RWPE2 (cell line): ENCODE results near the gene ADSS1.

ENCODE experiments used
- ATAC-seq: fragments of 200-7000 bp; cut with Tn5 transposase; 3 replicates; pipeline ENCODE4 v1.9.1; 2021; ENCODE audit warnings: low read depth
- DNase-seq: peaks from one replicate; pipeline ENCODE4 v3.0.0-alpha.2; 2020; ENCODE audit warnings: low spot score
- H3K27ac ChIP-seq: fragments of 450-650 bp; 2 replicates; pipeline ENCODE4 v1.5.1; 2017; ENCODE audit warnings: mild to moderate bottlenecking; ENCODE audit not compliant: poor library complexity, severe bottlenecking
- H3K27me3 ChIP-seq: fragments of 250-450 bp; sonication (Bioruptor Pico); 2 replicates; pipeline ENCODE4 v1.5.1; 2021; ENCODE audit warnings: mild to moderate bottlenecking, moderate library complexity; ENCODE audit not compliant: insufficient read depth, poor library complexity, severe bottlenecking
- H3K36me3 ChIP-seq: fragments of 250-450 bp; sonication (Bioruptor Pico); 2 replicates; pipeline ENCODE4 v1.5.1; 2020; ENCODE audit warnings: low read depth, mild to moderate bottlenecking, moderate library complexity
- H3K4me1 ChIP-seq: fragments of 250-450 bp; sonication (Bioruptor Pico); 2 replicates; pipeline ENCODE4 v1.5.1; 2021; ENCODE audit warnings: mild to moderate bottlenecking, moderate library complexity; ENCODE audit not compliant: insufficient read depth, poor library complexity, severe bottlenecking
- H3K4me3 ChIP-seq: fragments of 250-450 bp; sonication (Bioruptor Pico); 2 replicates; pipeline ENCODE4 v1.5.1; 2021; ENCODE audit warnings: mild to moderate bottlenecking, moderate library complexity; ENCODE audit not compliant: severe bottlenecking
- H3K9me3 ChIP-seq: fragments of 250-450 bp; sonication (Bioruptor Pico); 2 replicates; pipeline ENCODE4 v1.5.1; 2021; ENCODE audit warnings: mild to moderate bottlenecking, moderate library complexity; ENCODE audit not compliant: severe bottlenecking
- TF ChIP-seq, protein P1 (sequence below): fragments of 450-650 bp; IDR thresholded peaks from one replicate; pipeline ENCODE4 v1.5.1; 2017; ENCODE audit warnings: mild to moderate bottlenecking, moderate library complexity; ENCODE audit not compliant: poor library complexity, severe bottlenecking

ADSS1 gene

DNA sequence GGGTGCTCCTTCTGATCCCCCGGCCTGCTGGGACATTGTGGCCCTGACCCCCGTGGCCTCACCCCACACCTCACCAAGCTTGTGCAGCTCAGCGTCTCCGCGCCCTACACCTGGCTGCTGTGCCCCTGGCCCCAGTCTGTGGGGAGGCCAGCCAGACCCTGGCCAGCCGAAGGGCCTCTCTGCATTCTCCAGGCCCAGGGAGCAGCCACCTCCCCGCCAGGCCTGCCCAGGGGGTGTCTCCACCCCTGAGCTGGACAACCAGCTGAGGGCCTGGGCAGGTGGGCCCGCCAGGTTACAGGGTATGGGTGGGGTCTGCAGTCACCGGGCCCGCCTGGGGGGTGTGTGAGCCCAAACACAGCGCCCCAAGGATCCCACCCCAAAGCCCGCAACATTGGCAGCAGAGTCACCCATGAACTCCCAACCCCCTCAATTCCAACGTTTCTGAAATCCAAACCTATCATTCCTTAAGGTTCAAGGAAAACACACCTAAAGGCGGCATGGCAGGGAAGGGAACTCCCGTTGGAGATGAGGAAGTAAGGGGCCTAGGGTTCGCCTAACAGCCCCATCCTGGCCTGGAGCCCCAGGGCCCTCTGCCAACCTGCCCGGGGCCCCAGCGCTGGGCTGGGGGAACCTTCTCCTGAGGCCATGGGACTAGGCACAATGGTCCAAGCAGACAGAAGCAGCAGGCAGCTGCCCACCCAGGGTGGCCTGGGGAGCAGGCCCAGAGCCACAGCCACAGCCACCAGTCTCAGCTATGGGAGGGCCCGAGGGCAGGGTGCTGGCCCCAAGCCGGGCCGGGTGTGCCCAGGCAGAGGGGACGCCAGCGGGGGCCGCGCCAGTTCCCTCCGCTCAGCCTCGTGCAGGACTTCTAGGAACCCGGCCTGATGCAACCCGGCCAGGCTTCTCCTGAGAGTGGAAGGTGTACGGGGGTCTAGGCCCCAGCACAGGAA, 63.0 kb downstream of the ADSS1 start:
- Histone ChIP-seq H3K36me3 (peaks cover 55% of the 10 kb centered on the region), H3K27me3 (no peaks in the 10 kb centered on the region), H3K27ac (no peak overlapping the region), H3K4me1 (no peaks in the 10 kb centered on the region), H3K4me3 (no peak overlapping the region), H3K9me3 (no peaks in the 10 kb centered on the region)
- ATAC-seq (no peak), DNase-seq (no peak)
- TF ChIP-seq, protein P1, sequence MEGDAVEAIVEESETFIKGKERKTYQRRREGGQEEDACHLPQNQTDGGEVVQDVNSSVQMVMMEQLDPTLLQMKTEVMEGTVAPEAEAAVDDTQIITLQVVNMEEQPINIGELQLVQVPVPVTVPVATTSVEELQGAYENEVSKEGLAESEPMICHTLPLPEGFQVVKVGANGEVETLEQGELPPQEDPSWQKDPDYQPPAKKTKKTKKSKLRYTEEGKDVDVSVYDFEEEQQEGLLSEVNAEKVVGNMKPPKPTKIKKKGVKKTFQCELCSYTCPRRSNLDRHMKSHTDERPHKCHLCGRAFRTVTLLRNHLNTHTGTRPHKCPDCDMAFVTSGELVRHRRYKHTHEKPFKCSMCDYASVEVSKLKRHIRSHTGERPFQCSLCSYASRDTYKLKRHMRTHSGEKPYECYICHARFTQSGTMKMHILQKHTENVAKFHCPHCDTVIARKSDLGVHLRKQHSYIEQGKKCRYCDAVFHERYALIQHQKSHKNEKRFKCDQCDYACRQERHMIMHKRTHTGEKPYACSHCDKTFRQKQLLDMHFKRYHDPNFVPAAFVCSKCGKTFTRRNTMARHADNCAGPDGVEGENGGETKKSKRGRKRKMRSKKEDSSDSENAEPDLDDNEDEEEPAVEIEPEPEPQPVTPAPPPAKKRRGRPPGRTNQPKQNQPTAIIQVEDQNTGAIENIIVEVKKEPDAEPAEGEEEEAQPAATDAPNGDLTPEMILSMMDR: no peak

- no peaks in the 10 kb centered on the region for H3K4me1 ChIP-seq
- ATAC-seq: no peak
- no peaks in the 10 kb centered on the region for H3K9me3 ChIP-seq
- peaks cover 60% of the 10 kb centered on the region for H3K36me3 ChIP-seq
- DNase-seq: no peak
- no peaks in the 10 kb centered on the region for H3K27me3 ChIP-seq
- H3K27ac ChIP-seq: no peak overlapping the region
- TF ChIP-seq, protein P1: no peak
- no peak overlapping the region for H3K4me3 ChIP-seq
Observed at GRCh38 chr14:104787736-104788135, 63.7 kb downstream of the ADSS1 start.

- DNase-seq: no peak
Observed at GRCh38 chr14:104788161-104788818, 64.3 kb downstream of the ADSS1 start.

DNA sequence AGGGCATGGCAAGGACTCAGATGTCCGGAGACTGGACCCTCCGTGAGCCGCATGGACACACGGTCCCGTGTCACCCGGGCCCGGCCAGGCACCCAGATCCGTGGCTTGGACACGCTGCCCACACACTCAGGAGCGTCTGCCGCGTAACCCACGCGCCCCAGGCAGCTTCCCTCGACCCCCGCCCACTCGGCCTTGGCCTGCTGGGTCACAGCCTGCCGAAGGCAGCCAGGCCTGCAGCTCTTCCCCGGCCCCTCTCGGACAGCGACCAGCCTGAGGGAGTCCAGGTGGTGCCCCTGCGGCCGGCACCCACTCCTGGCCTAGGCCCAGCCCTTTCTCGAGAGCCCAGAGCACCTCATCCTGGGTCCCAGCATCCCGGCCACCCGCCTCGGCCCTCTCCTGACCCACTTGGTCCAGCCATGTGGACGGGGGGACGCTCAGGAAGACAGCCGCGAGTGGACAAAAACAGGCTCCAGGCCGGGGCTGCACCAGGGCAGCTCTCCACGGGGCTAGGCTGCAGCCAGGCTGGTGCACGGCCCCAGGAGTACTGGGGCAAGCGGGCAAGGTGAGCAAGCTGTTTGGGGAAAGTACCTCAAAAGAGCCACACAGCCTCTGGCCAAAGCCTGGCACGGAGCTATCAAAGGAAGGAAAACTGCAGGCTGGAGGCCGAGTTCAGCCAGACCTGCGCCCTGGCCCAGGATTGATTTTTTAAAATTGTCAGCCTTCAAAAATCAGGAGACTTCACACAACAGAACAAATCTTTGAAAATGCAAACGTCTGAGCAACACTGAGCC, 65.0 kb downstream of the ADSS1 start:
- TF ChIP-seq, protein P1: no peak
- Histone ChIP-seq H3K4me1 (peaks cover 5% of the 10 kb centered on the region), H3K4me3 (no peak overlapping the region), H3K27ac (no peak overlapping the region), H3K36me3 (peaks cover 66% of the 10 kb centered on the region), H3K9me3 (no peaks in the 10 kb centered on the region), H3K27me3 (no peaks in the 10 kb centered on the region)
- ATAC-seq: no peak
- DNase-seq: no peak

More at GRCh38 chr14:104788161-104788818, 64.3 kb downstream of the ADSS1 start:
- no peak for ATAC-seq
- TF ChIP-seq, protein P1: no peak
- H3K9me3 ChIP-seq: no peaks in the 10 kb centered on the region
- peaks cover 64% of the 10 kb centered on the region for H3K36me3 ChIP-seq
- no peaks in the 10 kb centered on the region for H3K4me1 ChIP-seq
- no peaks in the 10 kb centered on the region for H3K27me3 ChIP-seq
- no peak overlapping the region for H3K4me3 ChIP-seq
- H3K27ac ChIP-seq: no peak overlapping the region
